B cell (primary cell): ENCODE measurements around the gene ARF5. TPM values are rescaled to one million over a fixed set of nuclear protein-coding genes. Genes with fewer than 3 reads are reported as not detected.

Source experiments
- ATAC-seq: fragments of 200-7000 bp; cut with Tn5 transposase; one replicate; pipeline ENCODE4 v1.10.0; 2021; ENCODE audit warnings: low read depth, mild to moderate bottlenecking, moderate number of reproducible peaks, moderate library complexity
- CTCF ChIA-PET: fragments of 350-600 bp; sonication (Branson Sonifier 250); formaldehyde crosslinking; loops from one replicate; lab custom pipeline; 2021; ENCODE audit warnings: antibody characterized with exemption, inconsistent platforms; lab: Charles Lee
- POLR2A ChIA-PET: fragments of 350-600 bp; sonication (Branson Sonifier 250); formaldehyde crosslinking; loops from one replicate; lab custom pipeline; 2021; ENCODE audit warnings: antibody characterized with exemption; lab: Charles Lee
- DNase-seq: peaks from one replicate; pipeline ENCODE4 v3.0.0; 2013
- H2AFZ ChIP-seq: 2 replicates; pipeline ENCODE4 v1.6.1; 2012; ENCODE audit warnings: mild to moderate bottlenecking, low read depth, low read length; ENCODE audit not compliant: insufficient read depth, poor library complexity, severe bottlenecking
- H3K27ac ChIP-seq, 2 donors: 1 replicate in 1 of 2; 2 replicates in 1 of 2; pipeline ENCODE4 v1.5.1; 2012 to 2013; ENCODE audit warnings: low read length in 2 of 2, mild to moderate bottlenecking in 2 of 2, moderate library complexity in 1 of 2
- H3K27me3 ChIP-seq, 4 experiments: fragments of 200-600 bp in 1 of 4; sonication (generic) in 1 of 4; replicated peaks in 1 of 4; 1 replicate in 2 of 4; 2 replicates in 2 of 4; pipeline versions ENCODE4 v1.6.1 to v1.7.0; 2013 to 2016; ENCODE audit warnings: low read length in 3 of 4, mild to moderate bottlenecking in 2 of 4, mixed read lengths in 1 of 4, moderate library complexity in 1 of 4; ENCODE audit not compliant: insufficient read depth in 4 of 4, control insufficient read depth in 3 of 4; ENCODE audit errors: control extremely low read depth in 1 of 4
- H3K36me3 ChIP-seq, 2 experiments: replicated peaks in 1 of 2; 1 replicate in 1 of 2; 2 replicates in 1 of 2; pipeline versions ENCODE4 v1.6.1 to v1.7.1; 2013; ENCODE audit warnings: low read length in 1 of 2; ENCODE audit not compliant: insufficient read depth in 2 of 2, control insufficient read depth in 1 of 2; ENCODE audit errors: control extremely low read depth in 1 of 2, extremely low read depth in 1 of 2
- H3K4me1 ChIP-seq, 2 donors: fragments of 200-600 bp in 1 of 2; sonication (generic) in 1 of 2; 1 replicate in 1 of 2; 2 replicates in 1 of 2; pipeline versions ENCODE4 v1.5.1 to v1.6.1; 2013 to 2017; ENCODE audit warnings: low read length in 2 of 2; ENCODE audit not compliant: control insufficient read depth in 2 of 2, insufficient read depth in 2 of 2
- H3K4me2 ChIP-seq: replicated peaks from 2 replicates; pipeline ENCODE3; 2012; ENCODE audit warnings: mild to moderate bottlenecking, low read depth, low read length; ENCODE audit not compliant: poor library complexity, severe bottlenecking
- H3K4me3 ChIP-seq, 5 experiments: fragments of 200-600 bp in 1 of 5; sonication (generic) in 1 of 5; 1 replicate in 3 of 5; 2 replicates in 2 of 5; pipeline versions ENCODE4 v1.5.1 to v1.7.0; 2011 to 2016; ENCODE audit warnings: low read length in 4 of 5, mild to moderate bottlenecking in 4 of 5, low read depth in 2 of 5, control low read depth in 1 of 5, moderate library complexity in 1 of 5; ENCODE audit not compliant: insufficient read depth in 1 of 5; ENCODE audit errors: control extremely low read depth in 1 of 5, extremely low read depth in 1 of 5
- H3K79me2 ChIP-seq: fragments of 200-600 bp; sonication (generic); one replicate; pipeline ENCODE4 v1.6.0; 2016; ENCODE audit warnings: low read length; ENCODE audit not compliant: control insufficient read depth, insufficient read depth
- H3K9ac ChIP-seq: fragments of 200-600 bp; sonication (generic); 2 replicates; pipeline ENCODE4 v1.6.1; 2017; ENCODE audit warnings: mild to moderate bottlenecking, low read length, moderate library complexity
- H3K9me3 ChIP-seq, 3 donors: one replicate each; pipeline versions ENCODE4 v1.6.1 to v1.7.1; 2013; ENCODE audit warnings: low read length in 2 of 3; ENCODE audit not compliant: control insufficient read depth in 2 of 3, insufficient read depth in 1 of 3; ENCODE audit errors: control extremely low read depth in 1 of 3
- H4K20me1 ChIP-seq: 2 replicates; pipeline ENCODE4 v1.6.0; 2012; ENCODE audit warnings: mild to moderate bottlenecking, low read length; ENCODE audit not compliant: insufficient read depth, control insufficient read depth, poor library complexity, severe bottlenecking
- H3K27ac Mint-ChIP-seq: one replicate; pipeline ENCODE4 v1.8.0; 2021; ENCODE audit warnings: mixed read lengths
- H3K27me3 Mint-ChIP-seq: one replicate; pipeline ENCODE4 v1.8.0; 2021; ENCODE audit warnings: mixed read lengths
- H3K4me1 Mint-ChIP-seq: one replicate; pipeline ENCODE4 v1.8.0; 2021; ENCODE audit warnings: mixed read lengths
- H3K4me3 Mint-ChIP-seq: one replicate; pipeline ENCODE4 v1.8.0; 2021; ENCODE audit warnings: mixed read lengths
- H3K9me3 Mint-ChIP-seq: one replicate; pipeline ENCODE4 v1.8.0; 2022; ENCODE audit warnings: mixed read lengths; ENCODE audit not compliant: insufficient read depth
- EZH2 ChIP-seq: IDR thresholded peaks from 2 replicates; pipeline ENCODE4 v1.6.1; 2012; ENCODE audit warnings: borderline replicate concordance, low read depth, mild to moderate bottlenecking, moderate library complexity, low read length; ENCODE audit not compliant: insufficient read depth, poor library complexity, severe bottlenecking
- WGBS: methylation state at CpG from one replicate; pipeline ENCODE4 v1.1.5; 2013; ENCODE audit warnings: missing lambda C conversion rate; ENCODE audit not compliant: insufficient coverage; 5-methylcytosine and 5-hydroxymethylcytosine counted together
- intact Hi-C: fragments of 100-400 bp; cut with micrococcal nuclease; formaldehyde crosslinking; loops from one replicate; pipeline ENCODE4 v1.10.0; 2022
- polyA plus RNA-seq: library from polyadenylated mRNA; depleted of rRNA; stranded (reverse); fragments of >200 nt; gene quantifications from 2 replicates; pipeline ENCODE4 v1.2.3, GENCODE V29; 2012
- total RNA-seq, 2 donors: library from RNA; stranded (reverse); fragments of 120-200 nt in 1 of 2; gene quantifications; 1 replicate in 1 of 2; 2 replicates in 1 of 2; pipeline versions ENCODE4 v1.2.3 to v1.2.4, GENCODE V29; 2013 to 2022
- TF ChIP-seq, protein P1 (sequence below): fragments of 200-600 bp; IDR thresholded peaks from one replicate; pipeline ENCODE4 v1.8.0; 2022; ENCODE audit warnings: antibody characterized with exemption, mild to moderate bottlenecking

Gene ARF5
- total and polyA plus RNA-seq, 2 donors (not counting 1 experiment from before 2014, with no cell fraction given): 77.1 to 234 TPM

DNA sequence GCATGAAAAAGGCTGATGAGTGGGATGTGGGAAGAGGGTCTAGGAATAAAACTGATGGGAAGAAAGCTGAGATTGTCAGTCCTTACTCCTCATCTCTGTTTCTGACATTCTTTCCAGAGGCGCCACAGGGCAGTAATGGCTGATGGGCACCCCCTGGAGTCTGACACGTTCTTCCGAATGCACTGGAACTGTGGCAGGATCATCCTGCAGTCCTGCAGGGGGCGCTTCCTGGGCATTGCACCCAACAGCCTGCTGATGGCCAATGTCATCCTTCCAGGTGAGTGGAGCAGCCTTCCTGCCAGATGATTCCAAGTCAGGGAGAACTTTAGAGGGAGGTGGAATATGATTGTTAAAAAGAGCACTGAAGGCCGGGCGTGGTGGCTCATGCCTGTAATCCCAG, 10.1 kb downstream of the ARF5 start:
- no peaks in the 10 kb centered on the region for H3K9me3 ChIP-seq
- H3K4me2 ChIP-seq: no peak overlapping the region
- Mint-ChIP-seq H3K4me3 (no peak overlapping the region), H3K4me1 (no peaks in the 10 kb centered on the region), H3K27me3 (peaks cover 6% of the 10 kb centered on the region), H3K9me3 (no peaks in the 10 kb centered on the region), H3K27ac (no peak overlapping the region)
- TF ChIP-seq, protein P1, sequence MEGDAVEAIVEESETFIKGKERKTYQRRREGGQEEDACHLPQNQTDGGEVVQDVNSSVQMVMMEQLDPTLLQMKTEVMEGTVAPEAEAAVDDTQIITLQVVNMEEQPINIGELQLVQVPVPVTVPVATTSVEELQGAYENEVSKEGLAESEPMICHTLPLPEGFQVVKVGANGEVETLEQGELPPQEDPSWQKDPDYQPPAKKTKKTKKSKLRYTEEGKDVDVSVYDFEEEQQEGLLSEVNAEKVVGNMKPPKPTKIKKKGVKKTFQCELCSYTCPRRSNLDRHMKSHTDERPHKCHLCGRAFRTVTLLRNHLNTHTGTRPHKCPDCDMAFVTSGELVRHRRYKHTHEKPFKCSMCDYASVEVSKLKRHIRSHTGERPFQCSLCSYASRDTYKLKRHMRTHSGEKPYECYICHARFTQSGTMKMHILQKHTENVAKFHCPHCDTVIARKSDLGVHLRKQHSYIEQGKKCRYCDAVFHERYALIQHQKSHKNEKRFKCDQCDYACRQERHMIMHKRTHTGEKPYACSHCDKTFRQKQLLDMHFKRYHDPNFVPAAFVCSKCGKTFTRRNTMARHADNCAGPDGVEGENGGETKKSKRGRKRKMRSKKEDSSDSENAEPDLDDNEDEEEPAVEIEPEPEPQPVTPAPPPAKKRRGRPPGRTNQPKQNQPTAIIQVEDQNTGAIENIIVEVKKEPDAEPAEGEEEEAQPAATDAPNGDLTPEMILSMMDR: no peak
- no peak for TF ChIP-seq EZH2
- intact Hi-C loops: no loop called here
- H3K27me3 ChIP-seq: no peaks in the 10 kb centered on the region
- H3K79me2 ChIP-seq: no peaks in the 10 kb centered on the region
- H3K9ac ChIP-seq: no peak overlapping the region
- no peak overlapping the region for H2AFZ ChIP-seq
- no peak overlapping the region for H3K27ac ChIP-seq
- H3K4me3 ChIP-seq: no peak overlapping the region
- no peaks in the 10 kb centered on the region for H3K36me3 ChIP-seq
- H4K20me1 ChIP-seq: no peaks in the 10 kb centered on the region
- ChIA-PET POLR2A (interaction anchor here (0.7 kb wide), 1 partner anchor 615 kb away, joined by 6 read pairs; no protein-coding TSS in a partner anchor), CTCF (no interaction called here)
- ATAC-seq (no peak), DNase-seq (no peak)
- H3K4me1 ChIP-seq: no peaks in the 10 kb centered on the region
- 77% methylated on average over 5 of the region's 6 CpGs for WGBS

- H2AFZ ChIP-seq: no peak overlapping the region
- Mint-ChIP-seq H3K27ac (no peak overlapping the region), H3K4me3 (no peak overlapping the region), H3K4me1 (no peaks in the 10 kb centered on the region), H3K27me3 (peaks cover 6% of the 10 kb centered on the region), H3K9me3 (no peaks in the 10 kb centered on the region)
- no peak overlapping the region for H3K27ac ChIP-seq
- DNase-seq (no peak), ATAC-seq (no peak)
- POLR2A ChIA-PET: no interaction called here
- H4K20me1 ChIP-seq: no peaks in the 10 kb centered on the region
- H3K9ac ChIP-seq: no peak overlapping the region
- no peaks in the 10 kb centered on the region for H3K79me2 ChIP-seq
- no peak for TF ChIP-seq EZH2
- TF ChIP-seq, protein P1: no peak
- H3K4me3 ChIP-seq: no peak overlapping the region
- no peaks in the 10 kb centered on the region for H3K27me3 ChIP-seq
- CTCF ChIA-PET: no interaction called here
- 97% methylated on average over 3 of the region's 3 CpGs for WGBS
- no peaks in the 10 kb centered on the region for H3K9me3 ChIP-seq
- no peaks in the 10 kb centered on the region for H3K4me1 ChIP-seq
- H3K36me3 ChIP-seq: no peaks in the 10 kb centered on the region
- intact Hi-C loops: no loop called here
- H3K4me2 ChIP-seq: no peak overlapping the region
Measured at GRCh38 chr7:127600885-127601284, 12.7 kb downstream of the ARF5 start.
